Transverse colon (tissue), 3 donors: ENCODE results near the gene OR2B2.
"Not testable (repeated sequence)": the region's sequence is repeated elsewhere in the genome, so short reads cannot be mapped to it uniquely, and the experiment has no call there.

ENCODE experiments used
- CTCF ChIP-seq, 5 experiments: fragments of 200-600 bp in 3 of 5; fragments of 450-650 bp in 2 of 5; sonication (generic) in 3 of 5; IDR thresholded peaks; 1 replicate in 2 of 5; 2 replicates in 3 of 5; pipeline ENCODE4 v1.5.1; 2016 to 2017; ENCODE audit warnings: antibody characterized with exemption in 5 of 5, inconsistent platforms in 3 of 5, mild to moderate bottlenecking in 2 of 5, moderate library complexity in 1 of 5
- EP300 ChIP-seq: sonication (generic); formaldehyde crosslinking; IDR thresholded peaks from one replicate; pipeline ENCODE4 v1.6.1; 2017; ENCODE audit warnings: antibody characterized with exemption, low read depth

GRCh38 chr6:27929930-27930329 lies 17.7 kb upstream of the OR2B2 start:
- TF ChIP-seq CTCF (IDR thresholded peaks at IDR 0.05); EP300: not testable (repeated sequence)
